ENCODE results near the gene SH3TC1.

Gene SH3TC1

GRCh38 chr4:8274765-8275547 is 75.9 kb downstream of the SH3TC1 start:
- Mint-ChIP-seq H3K27ac (no peak overlapping the region), H3K27me3 (peaks cover 41% of the 10 kb centered on the region), H3K36me3 (ENCODE audit: low read depth) (no peaks in the 10 kb centered on the region), H3K4me3 (no peak overlapping the region), H3K9me3 (no peaks in the 10 kb centered on the region), H3K4me1 (ENCODE audit: low read depth) (no peaks in the 10 kb centered on the region)
- no peak for DNase-seq

DNA sequence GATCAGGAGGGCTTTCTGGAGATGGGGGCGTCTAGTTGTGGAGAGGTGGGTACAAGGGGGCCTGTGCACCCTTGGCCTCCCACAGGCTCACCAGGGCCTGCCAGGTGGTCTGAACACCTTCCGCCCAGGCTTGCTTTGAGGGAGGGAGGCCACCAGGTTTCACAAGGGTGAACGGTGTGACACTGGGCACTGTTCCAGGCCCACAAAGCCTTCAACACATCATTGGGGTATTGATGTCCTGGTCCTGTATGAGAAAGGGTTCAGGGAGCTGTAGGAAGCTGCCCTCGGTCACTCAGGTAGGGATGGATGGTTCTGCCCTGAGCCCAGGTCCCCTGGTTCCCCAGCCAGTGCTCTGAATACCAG is 76.4 kb downstream of the SH3TC1 start:
- Mint-ChIP-seq H3K4me1 (ENCODE audit: low read depth) (no peaks in the 10 kb centered on the region), H3K9me3 (no peaks in the 10 kb centered on the region), H3K36me3 (ENCODE audit: low read depth) (no peaks in the 10 kb centered on the region), H3K27ac (no peak overlapping the region), H3K4me3 (no peak overlapping the region), H3K27me3 (peaks cover 35% of the 10 kb centered on the region)
- DNase-seq, result no peak

- Mint-ChIP-seq H3K36me3 (ENCODE audit: low read depth) (no peaks in the 10 kb centered on the region), H3K9me3 (no peaks in the 10 kb centered on the region), H3K27me3 (peaks cover 24% of the 10 kb centered on the region), H3K4me3 (no peak overlapping the region), H3K27ac (no peak overlapping the region), H3K4me1 (ENCODE audit: low read depth) (no peaks in the 10 kb centered on the region)
- no peak for DNase-seq
These were observed 77.5 kb downstream of the SH3TC1 start for GRCh38 chr4:8276358-8277240.

DNA sequence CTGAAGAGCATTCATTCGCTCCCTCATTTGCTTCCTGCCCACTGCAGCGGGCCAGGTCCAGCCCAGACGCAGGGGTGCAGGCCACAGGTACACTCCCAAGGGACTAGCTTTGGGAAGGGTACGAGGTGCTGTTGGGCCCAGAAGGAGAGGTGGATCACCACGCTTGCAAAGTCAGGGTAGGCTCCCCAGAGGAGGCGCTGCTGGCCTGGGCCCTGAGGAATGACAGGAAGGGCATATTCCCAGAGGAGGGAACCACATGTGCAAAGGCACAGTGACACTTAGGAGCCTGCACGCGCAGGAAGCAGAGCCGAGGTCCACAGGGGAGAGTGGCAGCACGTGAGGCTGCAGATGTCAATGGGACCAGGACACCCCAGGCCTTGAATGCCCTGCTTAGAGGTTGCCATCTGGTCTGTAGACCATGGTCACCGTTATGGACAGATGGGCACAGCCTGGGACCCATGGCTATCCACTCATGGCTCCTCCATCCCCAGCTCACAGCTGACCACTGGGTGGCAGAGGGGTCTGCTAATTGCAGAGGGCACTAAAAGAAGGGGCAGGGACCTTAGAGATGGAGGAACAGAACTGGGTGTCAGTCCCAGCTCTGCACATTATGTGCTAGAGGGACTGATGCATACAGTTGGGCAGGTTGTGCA is 78.4 kb downstream of the SH3TC1 start:
- DNase-seq, result no peak
- H3K4me1 Mint-ChIP-seq (ENCODE audit: low read depth), result no peaks in the 10 kb centered on the region
- H3K36me3 Mint-ChIP-seq (ENCODE audit: low read depth), result no peaks in the 10 kb centered on the region
- no peak overlapping the region for H3K27ac Mint-ChIP-seq
- peaks cover 16% of the 10 kb centered on the region for H3K27me3 Mint-ChIP-seq
- no peaks in the 10 kb centered on the region for H3K9me3 Mint-ChIP-seq
- no peak overlapping the region for H3K4me3 Mint-ChIP-seq

- Mint-ChIP-seq H3K9me3 (no peaks in the 10 kb centered on the region), H3K4me3 (no peak overlapping the region), H3K36me3 (ENCODE audit: low read depth) (no peaks in the 10 kb centered on the region), H3K27me3 (peaks cover 15% of the 10 kb centered on the region), H3K27ac (no peak overlapping the region), H3K4me1 (ENCODE audit: low read depth) (no peaks in the 10 kb centered on the region)
- DNase-seq, result no peak
These were observed 78.9 kb downstream of the SH3TC1 start for GRCh38 chr4:8278009-8278395.

- Mint-ChIP-seq H3K9me3 (no peaks in the 10 kb centered on the region), H3K27me3 (peaks cover 13% of the 10 kb centered on the region), H3K27ac (no peak overlapping the region), H3K36me3 (ENCODE audit: low read depth) (no peaks in the 10 kb centered on the region), H3K4me1 (ENCODE audit: low read depth) (no peaks in the 10 kb centered on the region), H3K4me3 (no peak overlapping the region)
- no peak for DNase-seq
These were observed 79.6 kb downstream of the SH3TC1 start for GRCh38 chr4:8278421-8279287.

- peaks cover 4% of the 10 kb centered on the region for H3K27me3 Mint-ChIP-seq
- H3K4me1 Mint-ChIP-seq (ENCODE audit: low read depth), result no peaks in the 10 kb centered on the region
- no peaks in the 10 kb centered on the region for H3K36me3 Mint-ChIP-seq (ENCODE audit: low read depth)
- no peaks in the 10 kb centered on the region for H3K9me3 Mint-ChIP-seq
- no peak overlapping the region for H3K4me3 Mint-ChIP-seq
- no peak for DNase-seq
- H3K27ac Mint-ChIP-seq, result no peak overlapping the region
These were observed 80.4 kb downstream of the SH3TC1 start for GRCh38 chr4:8279321-8280157.

- Mint-ChIP-seq H3K27ac (no peak overlapping the region), H3K36me3 (ENCODE audit: low read depth) (no peaks in the 10 kb centered on the region), H3K4me3 (no peak overlapping the region), H3K9me3 (no peaks in the 10 kb centered on the region), H3K4me1 (ENCODE audit: low read depth) (no peaks in the 10 kb centered on the region), H3K27me3 (peaks cover 2% of the 10 kb centered on the region)
- no peak for DNase-seq
These were observed 81.2 kb downstream of the SH3TC1 start for GRCh38 chr4:8280158-8280875.

GRCh38 chr4:8280876-8281440 is 81.9 kb downstream of the SH3TC1 start:
- no peak overlapping the region for H3K4me3 Mint-ChIP-seq
- H3K27ac Mint-ChIP-seq, result no peak overlapping the region
- H3K4me1 Mint-ChIP-seq (ENCODE audit: low read depth), result no peaks in the 10 kb centered on the region
- H3K27me3 Mint-ChIP-seq, result no peaks in the 10 kb centered on the region
- no peaks in the 10 kb centered on the region for H3K36me3 Mint-ChIP-seq (ENCODE audit: low read depth)
- H3K9me3 Mint-ChIP-seq, result no peaks in the 10 kb centered on the region
- DNase-seq, result no peak

DNA sequence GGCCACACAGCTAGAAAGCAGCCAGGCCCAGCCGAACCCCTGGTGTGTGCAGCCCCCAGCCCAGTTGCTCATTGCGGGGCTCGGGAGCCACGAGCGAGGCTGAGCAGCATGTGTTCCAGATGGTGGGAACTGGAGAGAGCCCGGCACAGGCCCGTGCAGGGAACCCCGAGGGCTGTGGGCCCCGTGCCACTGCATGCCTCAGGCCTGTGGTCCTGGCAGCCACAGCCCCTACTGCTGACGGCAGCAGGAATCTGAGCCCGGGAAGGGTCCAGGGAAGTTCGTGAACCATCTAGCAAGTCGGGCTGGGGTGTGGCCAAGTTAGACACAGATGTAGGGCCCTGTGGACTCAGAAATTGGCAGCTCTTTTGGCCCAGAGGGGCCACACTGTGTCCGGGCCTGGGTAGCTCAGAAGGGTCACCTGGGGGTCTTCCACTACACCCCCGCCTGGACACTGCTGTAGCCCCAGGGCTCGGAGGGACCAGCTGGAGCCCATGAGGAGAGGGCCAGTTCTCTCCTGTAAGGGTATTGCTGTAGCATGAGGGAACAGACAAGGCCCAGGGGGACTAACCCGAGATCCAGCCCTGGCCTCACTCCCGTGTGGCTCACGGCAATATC is 82.5 kb downstream of the SH3TC1 start:
- DNase-seq, result no peak

GRCh38 chr4:8282134-8282641 is 83.1 kb downstream of the SH3TC1 start:
- no peaks in the 10 kb centered on the region for H3K36me3 Mint-ChIP-seq (ENCODE audit: low read depth)

More for the DNA sequence above, 82.5 kb downstream of the SH3TC1 start:
- no peaks in the 10 kb centered on the region for H3K9me3 Mint-ChIP-seq
- H3K4me1 Mint-ChIP-seq (ENCODE audit: low read depth), result no peaks in the 10 kb centered on the region
- H3K36me3 Mint-ChIP-seq (ENCODE audit: low read depth), result no peaks in the 10 kb centered on the region
- H3K27me3 Mint-ChIP-seq, result no peaks in the 10 kb centered on the region
- no peak overlapping the region for H3K27ac Mint-ChIP-seq
- no peak overlapping the region for H3K4me3 Mint-ChIP-seq

GRCh38 chr4:8282742-8283141 is 83.7 kb downstream of the SH3TC1 start:
- no peak for DNase-seq
- H3K4me1 Mint-ChIP-seq (ENCODE audit: low read depth), result no peaks in the 10 kb centered on the region
- no peaks in the 10 kb centered on the region for H3K36me3 Mint-ChIP-seq (ENCODE audit: low read depth)
- no peak overlapping the region for H3K27ac Mint-ChIP-seq
- H3K4me3 Mint-ChIP-seq, result no peak overlapping the region
- H3K9me3 Mint-ChIP-seq, result no peaks in the 10 kb centered on the region
- H3K27me3 Mint-ChIP-seq, result no peaks in the 10 kb centered on the region

More at GRCh38 chr4:8282134-8282641, 83.1 kb downstream of the SH3TC1 start:
- H3K4me1 Mint-ChIP-seq (ENCODE audit: low read depth), result no peaks in the 10 kb centered on the region
- no peak overlapping the region for H3K27ac Mint-ChIP-seq
- DNase-seq, result no peak
- no peaks in the 10 kb centered on the region for H3K9me3 Mint-ChIP-seq
- no peaks in the 10 kb centered on the region for H3K27me3 Mint-ChIP-seq
- no peak overlapping the region for H3K4me3 Mint-ChIP-seq
